ENCODE data around the gene AP4S1.
"Not testable (repeated sequence)": the region's sequence is repeated elsewhere in the genome, so short reads cannot be mapped to it uniquely, and the experiment has no call there.

The AP4S1 gene

GRCh38 chr14:31038521-31039166 is 13.2 kb downstream of the AP4S1 start:
- H3K4me3 ChIP-seq (ENCODE audit: low read depth, low read length), result no peak overlapping the region

GRCh38 chr14:31042300-31042699 is 16.9 kb downstream of the AP4S1 start:
- no peak overlapping the region for H3K4me3 ChIP-seq (ENCODE audit: low read depth, low read length)

- not testable (repeated sequence) for H3K4me3 ChIP-seq (ENCODE audit: low read depth, low read length)
Observed at GRCh38 chr14:31042893-31043292, 17.4 kb downstream of the AP4S1 start.

- H3K4me3 ChIP-seq (ENCODE audit: low read depth, low read length), result no peak overlapping the region
Observed at GRCh38 chr14:31043379-31043778, 17.9 kb downstream of the AP4S1 start.

- no peak overlapping the region for H3K4me3 ChIP-seq (ENCODE audit: low read depth, low read length)
Observed at GRCh38 chr14:31045501-31046080, 20.1 kb downstream of the AP4S1 start.

GRCh38 chr14:31047503-31047902 is 22.1 kb downstream of the AP4S1 start:
- no peak overlapping the region for H3K4me3 ChIP-seq (ENCODE audit: low read depth, low read length)

GRCh38 chr14:31051023-31051422 is 25.6 kb downstream of the AP4S1 start:
- H3K4me3 ChIP-seq (ENCODE audit: low read depth, low read length), result no peak overlapping the region

- H3K4me3 ChIP-seq (ENCODE audit: low read depth, low read length), result no peak overlapping the region
Observed at GRCh38 chr14:31051511-31051910, 26.1 kb downstream of the AP4S1 start.

- H3K4me3 ChIP-seq (ENCODE audit: low read depth, low read length), result not testable (repeated sequence)
Observed at GRCh38 chr14:31052905-31053586, 27.6 kb downstream of the AP4S1 start.

- H3K4me3 ChIP-seq (ENCODE audit: low read depth, low read length), result no peak overlapping the region
Observed at GRCh38 chr14:31057035-31057434, 31.6 kb downstream of the AP4S1 start.

GRCh38 chr14:31057701-31058364 is 32.4 kb downstream of the AP4S1 start:
- no peak overlapping the region for H3K4me3 ChIP-seq (ENCODE audit: low read depth, low read length)

- H3K4me3 ChIP-seq (ENCODE audit: low read depth, low read length), result no peak overlapping the region
Observed at GRCh38 chr14:31059152-31059924, 33.9 kb downstream of the AP4S1 start.

- no peak overlapping the region for H3K4me3 ChIP-seq (ENCODE audit: low read depth, low read length)
Observed at GRCh38 chr14:31060253-31060875, 34.9 kb downstream of the AP4S1 start.

- H3K4me3 ChIP-seq (ENCODE audit: low read depth, low read length), result not testable (repeated sequence)
Observed at GRCh38 chr14:31062908-31063307, 37.5 kb downstream of the AP4S1 start.

GRCh38 chr14:31068235-31068634 is 42.8 kb downstream of the AP4S1 start:
- H3K4me3 ChIP-seq (ENCODE audit: low read depth, low read length), result no peak overlapping the region

- H3K4me3 ChIP-seq (ENCODE audit: low read depth, low read length), result no peak overlapping the region
Observed at GRCh38 chr14:31069343-31069742, 43.9 kb downstream of the AP4S1 start.

- no peak overlapping the region for H3K4me3 ChIP-seq (ENCODE audit: low read depth, low read length)
Observed at GRCh38 chr14:31070431-31070830, 45.0 kb downstream of the AP4S1 start.

GRCh38 chr14:31071151-31071550 is 45.7 kb downstream of the AP4S1 start:
- H3K4me3 ChIP-seq (ENCODE audit: low read depth, low read length), result no peak overlapping the region

GRCh38 chr14:31075144-31075543 is 49.7 kb downstream of the AP4S1 start:
- no peak overlapping the region for H3K4me3 ChIP-seq (ENCODE audit: low read depth, low read length)

GRCh38 chr14:31078766-31079165 is 53.3 kb downstream of the AP4S1 start:
- H3K4me3 ChIP-seq (ENCODE audit: low read depth, low read length), result no peak overlapping the region

- H3K4me3 ChIP-seq (ENCODE audit: low read depth, low read length), result no peak overlapping the region
Observed at GRCh38 chr14:31080056-31080455, 54.6 kb downstream of the AP4S1 start.

Data from iPS-11a (cell line).